Measurements from ENCODE around the gene GREB1L. TPM values are rescaled to one million over a fixed set of nuclear protein-coding genes. Genes with fewer than 3 reads are reported as not detected.
A peak's percentile ranks its signal among the peaks of the same experiment; 100 is the strongest.

The GREB1L gene
- under 0.01 TPM in 1 of 2 replicates, not detected in the other for polyA plus RNA-seq (2012; rRNA removed)
- 0.01 TPM in 1 of 2 replicates, not detected in the other for polyA plus RNA-seq (2012; cell fraction: cytosol; rRNA removed)
- 0.05 TPM in 1 of 2 replicates, not detected in the other for polyA plus RNA-seq (2012; cell fraction: nucleus; rRNA removed)

GRCh38 chr18:21242141-21242779 is at the start of gene GREB1L:
GREB1L (plus strand) TSS chr18:21242232; CDS start chr18:21383519, 141,287 bp downstream.
- H3K79me2 ChIP-seq (ENCODE audit: insufficient read depth): no peaks in the 10 kb centered on the region
- WGBS (ENCODE audit: low lambda C conversion rate): 0% methylated on average over 2 of the region's 87 CpGs
- no peaks in the 10 kb centered on the region for H3K9me2 ChIP-seq
- H3K4me1 ChIP-seq (ENCODE audit: control insufficient read depth in 1 of 2, insufficient read depth in 2 of 2, low read depth in 1 of 2, low read length in 1 of 2): no peaks in the 10 kb centered on the region
- ChIA-PET CTCF (no interaction called here), POLR2A (no interaction called here)
- H3K9me3 ChIP-seq: no peaks in the 10 kb centered on the region
- peak within 1 kb of the TSS; percentile 57; the same call in 1 of the 2 replicates for H3K4me2 ChIP-seq
- no peak within 1 kb of the TSS for H3K27ac ChIP-seq (ENCODE audit: low read depth in 2 of 2, low read length in 1 of 2)
- TF ChIP-seq REST (IDR thresholded peaks at IDR 0.05; ENCODE audit: low read depth, low read length) (no peak), RAD21 (IDR thresholded peaks at IDR 0.05; ENCODE audit: low read length) (no peak), IRF3 (IDR thresholded peaks at IDR 0.05; ENCODE audit: low read depth, low read length) (no peak), RCOR1 (IDR thresholded peaks at IDR 0.05; ENCODE audit: low read length) (no peak), FOSL2 (IDR thresholded peaks at IDR 0.05; ENCODE audit: borderline replicate concordance, low read depth) (no peak), MEF2A (IDR thresholded peaks at IDR 0.05; ENCODE audit: borderline replicate concordance, low read depth) (no peak), EZH2phosphoT487 (IDR thresholded peaks at IDR 0.05; ENCODE audit: borderline replicate concordance, low read depth) (no peak), SMC3 (IDR thresholded peaks at IDR 0.05; ENCODE audit: low read depth, low read length) (no peak), RFX5 (IDR thresholded peaks at IDR 0.05; ENCODE audit: low read length) (no peak), USF2 (IDR thresholded peaks at IDR 0.05; ENCODE audit: borderline replicate concordance, low read depth, low read length) (no peak), MXI1 (IDR thresholded peaks at IDR 0.05; ENCODE audit: low read depth, low read length) (no peak), FOXM1 (IDR thresholded peaks at IDR 0.05; ENCODE audit: low read depth) (no peak), CTCF (IDR thresholded peaks at IDR 0.05) (no peak), USF1 (IDR thresholded peaks at IDR 0.05; ENCODE audit: borderline replicate concordance, low read depth) (no peak), YY1 (IDR thresholded peaks at IDR 0.05; ENCODE audit: low read depth) (no peak), SIN3A (IDR thresholded peaks at IDR 0.05; ENCODE audit: borderline replicate concordance, low read depth, low read length) (no peak), GATA2 (CRISPR knock-in tag; IDR thresholded peaks at IDR 0.05) (no peak)
- no peak within 1 kb of the TSS for H3K9ac ChIP-seq
- DNase-seq: peak; percentile 57
- no peaks in the 10 kb centered on the region for H3K36me3 ChIP-seq (replicated peaks in 1 of 2; ENCODE audit: control insufficient read depth in 1 of 2, insufficient read depth in 2 of 2, low read length in 1 of 2)
- H3K4me3 ChIP-seq (ENCODE audit: low read depth in 2 of 2, low read length in 1 of 2): peak within 1 kb of the TSS in 1 of 2 experiments; percentile 28; a peak in 1 of 4 replicates
- no peaks in the 10 kb centered on the region for H4K20me1 ChIP-seq (ENCODE audit: insufficient read depth)
- H3F3A ChIP-seq (replicated peaks; ENCODE audit: insufficient read depth): no peaks in the 10 kb centered on the region
- no peak within 1 kb of the TSS for H2AFZ ChIP-seq (ENCODE audit: low read depth)
- H3K27me3 ChIP-seq (ENCODE audit: insufficient read depth): peaks cover 66% of the 10 kb centered on the region

Data from SK-N-SH (cell line).